ENCODE data around the gene TBATA. TPM values are rescaled to one million over a fixed set of nuclear protein-coding genes. Genes with fewer than 3 reads are reported as not detected.

The TBATA gene
- not detected in 5 replicates for total RNA-seq (2022; extraction: Qiagen RNA extraction; ENCODE audit: low read depth)

GRCh38 chr10:70785190-70785589, at the start of gene TBATA:
TSS of gene TBATA (minus strand) at chr10:70785377. CDS start at chr10:70783379, 1,998 bp downstream.

GRCh38 chr10:70815504-70816219, 30.5 kb upstream of the TBATA start, which contains the start of gene SGPL1:
TSS of gene SGPL1 (plus strand) at chr10:70815948. CDS start at chr10:70816854, 906 bp downstream.

Other genes with a start within 250 kb of the TBATA start
- gene PRF1, start 182.6 kb downstream of the TBATA start, total RNA-seq (2022; extraction: Qiagen RNA extraction; ENCODE audit: low read depth), result 0.09 to 0.25 TPM in 2 of 5 replicates, not detected in the others
- gene ADAMTS14, start 112.9 kb downstream of the TBATA start, total RNA-seq (2022; extraction: Qiagen RNA extraction; ENCODE audit: low read depth), result 0.07 to 0.14 TPM (median 0.12 TPM) in 4 of 5 replicates, not detected in the other
- gene SGPL1, start 30.6 kb upstream of the TBATA start, total RNA-seq (2022; extraction: Qiagen RNA extraction; ENCODE audit: low read depth), result 25.3 to 32.0 TPM (median 29.0 TPM) in 5 replicates
- 180 to 257 TPM (median 238 TPM) in 5 replicates for gene PCBD1, start 103.2 kb upstream of the TBATA start, total RNA-seq (2022; extraction: Qiagen RNA extraction; ENCODE audit: low read depth)